Kidney epithelial cell (primary cell): Measurements from ENCODE around the gene KCNB1. TPM values are rescaled to one million over a fixed set of nuclear protein-coding genes. Genes with fewer than 3 reads are reported as not detected.

ENCODE experiments used
- DNase-seq: peaks from one replicate; pipeline ENCODE4 v3.0.0-alpha.2; 2010; ENCODE audit warnings: low read depth
- H3K27me3 ChIP-seq: 2 replicates; pipeline ENCODE4 v1.6.0; 2011; ENCODE audit warnings: low read length; ENCODE audit not compliant: control insufficient read depth, insufficient read depth
- H3K36me3 ChIP-seq: 2 replicates; pipeline ENCODE4 v1.5.1; 2011; ENCODE audit warnings: low read length; ENCODE audit not compliant: control insufficient read depth, insufficient read depth
- H3K4me3 ChIP-seq: 2 replicates; pipeline ENCODE4 v1.5.1; 2011; ENCODE audit warnings: low read depth, mild to moderate bottlenecking, control low read depth, low read length
- total RNA-seq: library from RNA; depleted of rRNA; stranded (reverse); fragments of >200 nt; gene quantifications from 2 replicates; pipeline ENCODE4 v1.2.3, GENCODE V29; 2015
- TF ChIP-seq, protein P1 (sequence below): IDR thresholded peaks from 2 replicates; pipeline ENCODE4 v1.5.1; 2011; ENCODE audit warnings: mild to moderate bottlenecking, moderate library complexity, low read length, control low read depth, inconsistent platforms; ENCODE audit not compliant: insufficient read depth, poor library complexity, severe bottlenecking

KCNB1 gene
- total RNA-seq, 1 donor from 2014 or later, result not detected

DNA sequence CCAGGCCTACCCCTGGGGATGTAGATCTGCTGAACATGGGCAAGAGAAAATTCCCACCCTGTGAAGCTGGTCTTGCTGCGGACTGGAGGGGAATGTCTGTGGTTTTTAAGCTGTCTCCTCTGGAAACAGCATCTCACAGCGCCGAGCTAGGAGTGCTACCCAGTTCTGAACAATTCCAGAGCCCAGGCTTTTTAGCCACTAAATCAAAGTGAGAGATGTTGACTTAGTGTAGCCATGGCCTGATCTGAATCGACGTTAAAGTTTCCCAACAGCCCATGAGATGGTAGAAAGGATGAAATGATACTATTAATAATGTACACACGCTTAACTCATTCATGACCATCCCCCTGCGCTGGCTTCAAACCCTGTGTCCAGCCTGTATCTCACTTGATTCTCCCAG lies 63.7 kb downstream of the KCNB1 start:
- peaks cover 15% of the 10 kb centered on the region for H3K27me3 ChIP-seq
- TF ChIP-seq, protein P1, sequence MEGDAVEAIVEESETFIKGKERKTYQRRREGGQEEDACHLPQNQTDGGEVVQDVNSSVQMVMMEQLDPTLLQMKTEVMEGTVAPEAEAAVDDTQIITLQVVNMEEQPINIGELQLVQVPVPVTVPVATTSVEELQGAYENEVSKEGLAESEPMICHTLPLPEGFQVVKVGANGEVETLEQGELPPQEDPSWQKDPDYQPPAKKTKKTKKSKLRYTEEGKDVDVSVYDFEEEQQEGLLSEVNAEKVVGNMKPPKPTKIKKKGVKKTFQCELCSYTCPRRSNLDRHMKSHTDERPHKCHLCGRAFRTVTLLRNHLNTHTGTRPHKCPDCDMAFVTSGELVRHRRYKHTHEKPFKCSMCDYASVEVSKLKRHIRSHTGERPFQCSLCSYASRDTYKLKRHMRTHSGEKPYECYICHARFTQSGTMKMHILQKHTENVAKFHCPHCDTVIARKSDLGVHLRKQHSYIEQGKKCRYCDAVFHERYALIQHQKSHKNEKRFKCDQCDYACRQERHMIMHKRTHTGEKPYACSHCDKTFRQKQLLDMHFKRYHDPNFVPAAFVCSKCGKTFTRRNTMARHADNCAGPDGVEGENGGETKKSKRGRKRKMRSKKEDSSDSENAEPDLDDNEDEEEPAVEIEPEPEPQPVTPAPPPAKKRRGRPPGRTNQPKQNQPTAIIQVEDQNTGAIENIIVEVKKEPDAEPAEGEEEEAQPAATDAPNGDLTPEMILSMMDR, result no peak
- H3K36me3 ChIP-seq, result no peaks in the 10 kb centered on the region
- H3K4me3 ChIP-seq, result no peak overlapping the region
- no peak for DNase-seq

DNA sequence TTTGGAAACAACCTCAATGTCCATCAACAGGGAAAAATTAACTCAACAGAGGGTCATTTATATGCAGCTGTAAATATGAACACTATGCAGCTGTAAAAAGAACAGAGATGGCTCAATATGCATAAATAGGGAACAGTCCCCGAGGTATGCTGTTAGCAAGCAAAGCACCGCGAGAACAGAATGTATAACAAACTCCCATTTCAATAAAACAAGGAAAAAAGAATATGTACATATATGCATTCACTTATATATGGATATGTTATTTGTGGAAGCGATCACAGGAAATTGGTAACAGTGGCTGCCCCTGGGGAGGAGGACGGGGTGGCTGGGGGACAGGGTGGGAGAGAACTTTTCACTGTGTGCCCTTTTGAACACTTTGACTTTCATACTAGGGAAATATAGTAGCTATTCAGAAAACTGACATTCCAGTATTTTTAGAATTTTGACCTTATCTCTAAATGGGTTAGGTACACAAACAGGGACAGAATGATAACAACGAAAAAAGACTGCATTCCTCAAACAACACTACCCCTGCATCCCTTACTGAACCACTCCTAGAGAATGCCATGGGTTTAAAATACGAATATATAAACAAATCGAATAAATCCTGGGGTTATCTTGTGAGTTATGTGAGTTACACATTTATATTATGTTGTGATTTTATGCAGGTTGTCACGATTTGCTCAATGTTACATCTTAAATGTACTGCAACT lies 64.5 kb downstream of the KCNB1 start:
- TF ChIP-seq, protein P1, result no peak
- Histone ChIP-seq H3K27me3 (peaks cover 18% of the 10 kb centered on the region), H3K36me3 (no peaks in the 10 kb centered on the region), H3K4me3 (no peak overlapping the region)
- no peak for DNase-seq

DNA sequence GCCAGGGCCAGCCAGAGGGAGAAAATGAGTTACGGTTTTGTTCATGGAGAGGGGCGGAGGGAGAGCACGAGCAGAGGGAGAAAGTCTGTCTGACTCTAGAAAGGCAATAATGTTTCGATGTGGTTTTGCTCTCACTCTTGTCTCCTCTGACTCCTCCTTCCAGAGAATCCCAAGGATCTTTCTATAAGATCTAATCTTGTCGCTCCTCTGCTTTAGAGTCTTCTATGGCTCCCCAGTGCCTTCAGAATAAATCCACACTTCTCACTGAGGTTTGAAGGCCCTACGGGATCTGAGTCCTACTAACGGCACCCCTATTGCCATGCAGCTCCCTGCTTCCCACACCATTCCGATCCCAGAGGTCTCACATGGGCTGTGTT lies 66.8 kb downstream of the KCNB1 start:
- peaks cover 19% of the 10 kb centered on the region for H3K27me3 ChIP-seq
- TF ChIP-seq, protein P1, result no peak
- H3K36me3 ChIP-seq, result no peaks in the 10 kb centered on the region
- H3K4me3 ChIP-seq, result no peak overlapping the region
- no peak for DNase-seq

DNA sequence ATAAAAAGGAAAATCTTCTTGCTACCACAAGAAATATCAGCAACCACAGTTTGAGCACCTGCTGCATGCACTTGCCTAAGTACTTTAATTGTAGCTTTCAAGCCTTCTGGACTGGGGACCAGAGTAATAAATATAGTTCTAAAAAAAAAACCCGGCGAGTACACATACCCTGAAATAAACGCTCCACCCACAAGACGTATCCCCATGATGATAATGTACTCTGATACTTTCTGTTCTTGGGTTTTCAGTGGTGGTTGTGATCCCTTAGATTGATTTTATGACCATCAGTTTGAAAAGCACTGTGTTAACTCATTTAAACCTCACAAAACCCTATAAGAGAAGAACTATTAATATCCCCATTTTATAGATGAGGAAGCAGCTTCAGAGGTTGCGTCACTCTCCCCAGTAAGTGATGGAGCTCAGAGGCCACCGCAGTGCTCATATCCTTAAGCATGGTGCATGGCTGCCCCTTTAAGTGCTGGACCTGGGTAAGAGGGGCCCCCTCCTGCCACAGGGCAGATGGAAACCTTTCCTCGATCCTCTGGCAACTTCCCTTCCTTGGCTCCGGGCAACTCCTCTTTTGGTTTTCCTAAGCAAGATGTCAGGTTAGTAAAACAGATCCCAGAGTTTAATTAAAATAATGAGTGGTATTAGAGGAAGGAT lies 67.3 kb downstream of the KCNB1 start:
- DNase-seq, result no peak
- TF ChIP-seq, protein P1, result no peak
- Histone ChIP-seq H3K36me3 (no peaks in the 10 kb centered on the region), H3K27me3 (peaks cover 19% of the 10 kb centered on the region), H3K4me3 (no peak overlapping the region)

DNA sequence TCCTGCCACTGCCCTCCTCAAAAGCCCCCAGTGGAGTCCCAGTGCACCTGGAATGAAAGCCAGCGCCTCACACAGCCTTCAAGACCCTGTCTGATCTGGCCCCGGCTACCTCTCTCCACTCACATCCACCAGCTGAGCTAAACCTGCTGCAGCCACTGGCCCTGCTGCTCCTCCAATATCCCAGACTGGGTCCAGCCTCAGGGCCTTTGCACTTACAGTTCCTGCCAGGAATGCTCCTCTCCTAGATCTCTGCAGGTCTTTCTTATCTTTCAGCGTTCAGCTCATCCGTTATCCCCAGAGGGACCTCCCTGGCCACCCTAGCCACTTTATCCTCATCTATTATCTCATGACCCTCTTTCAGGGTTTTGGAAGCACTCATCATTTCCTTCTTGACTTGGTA lies 68.8 kb downstream of the KCNB1 start:
- DNase-seq, result no peak
- H3K27me3 ChIP-seq, result peaks cover 16% of the 10 kb centered on the region
- TF ChIP-seq, protein P1, result no peak
- no peak overlapping the region for H3K4me3 ChIP-seq
- no peaks in the 10 kb centered on the region for H3K36me3 ChIP-seq
